ENCODE measurements around the gene DGKD.

DGKD gene

DNA sequence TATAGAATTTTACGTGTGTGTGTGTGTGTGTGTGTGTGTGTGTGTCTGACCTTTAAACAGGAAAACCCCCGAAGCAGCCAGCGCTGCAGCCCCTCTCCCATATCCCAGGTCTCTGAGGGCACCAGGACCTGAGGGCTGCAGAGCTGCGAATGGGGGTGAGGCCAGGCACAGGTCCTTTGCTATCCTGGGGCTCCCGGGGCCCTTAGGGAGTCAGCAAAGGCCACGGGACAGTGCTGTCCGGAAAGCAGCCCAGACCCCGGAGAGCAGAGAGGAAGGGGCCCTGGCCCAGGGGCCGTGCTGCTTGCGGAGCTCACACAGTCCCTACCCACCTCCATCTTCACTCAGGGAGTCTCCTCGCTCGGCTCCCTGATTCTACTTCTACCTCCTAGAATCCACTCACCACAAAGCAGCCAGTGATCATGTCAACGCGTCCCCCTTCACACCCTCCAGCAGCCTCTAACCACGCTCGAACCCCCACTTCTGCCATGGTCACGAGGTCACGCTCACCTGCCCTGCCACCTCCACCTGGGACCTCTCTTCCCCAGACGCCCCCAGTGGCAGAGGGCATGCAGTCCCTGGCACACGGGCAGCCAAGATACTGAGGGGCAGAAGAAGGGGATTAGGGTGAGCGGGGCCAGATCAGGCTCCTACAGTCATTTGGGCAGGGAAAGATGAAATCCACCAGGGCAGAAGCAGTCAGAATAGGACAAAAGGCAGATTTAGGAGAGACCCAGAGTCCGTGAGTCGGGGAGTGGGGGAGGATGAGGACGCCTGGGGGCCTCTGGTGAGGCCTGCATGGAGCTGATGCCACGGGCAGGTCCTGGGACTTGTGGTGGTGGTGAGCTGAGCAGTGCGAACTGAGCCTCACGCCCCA is 125.6 kb downstream of the DGKD start:
- DNase-seq, result no peak

DNA sequence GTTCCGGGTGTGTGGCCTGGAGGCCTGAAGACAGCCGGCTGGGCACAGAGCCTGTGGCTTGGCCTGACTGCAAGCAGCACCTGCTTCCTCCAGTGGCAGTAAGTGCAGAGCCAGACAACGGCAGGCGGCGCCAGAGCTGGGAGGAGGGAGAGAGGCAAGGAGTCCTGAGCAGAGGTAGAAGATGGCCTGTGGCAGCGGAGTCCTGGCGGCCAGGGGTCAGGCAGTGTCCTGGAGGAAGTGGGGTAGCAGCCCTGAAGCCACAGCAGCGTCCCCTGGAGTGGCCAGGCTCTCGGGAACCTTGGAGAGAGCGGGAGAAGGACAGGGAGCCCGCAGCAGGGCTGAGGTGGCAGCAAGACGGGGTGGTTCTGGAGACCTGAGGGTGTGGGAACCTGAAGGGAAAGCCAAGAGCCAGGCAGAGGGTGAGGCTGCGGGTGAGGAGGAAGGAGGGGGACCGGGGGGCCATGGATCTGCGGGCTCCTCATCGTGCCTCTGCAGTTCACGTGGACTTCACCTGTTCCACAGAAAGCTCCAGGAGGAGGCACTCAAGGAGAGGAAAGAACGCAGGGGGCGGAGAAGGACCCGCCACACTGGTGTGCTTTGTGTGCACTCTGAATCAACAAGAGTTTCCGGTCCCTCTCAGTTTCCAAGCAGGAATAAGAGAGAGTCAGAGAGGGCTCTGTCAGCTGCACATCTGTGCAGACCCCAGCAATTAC is 126.4 kb downstream of the DGKD start:
- no peak for DNase-seq

DNA sequence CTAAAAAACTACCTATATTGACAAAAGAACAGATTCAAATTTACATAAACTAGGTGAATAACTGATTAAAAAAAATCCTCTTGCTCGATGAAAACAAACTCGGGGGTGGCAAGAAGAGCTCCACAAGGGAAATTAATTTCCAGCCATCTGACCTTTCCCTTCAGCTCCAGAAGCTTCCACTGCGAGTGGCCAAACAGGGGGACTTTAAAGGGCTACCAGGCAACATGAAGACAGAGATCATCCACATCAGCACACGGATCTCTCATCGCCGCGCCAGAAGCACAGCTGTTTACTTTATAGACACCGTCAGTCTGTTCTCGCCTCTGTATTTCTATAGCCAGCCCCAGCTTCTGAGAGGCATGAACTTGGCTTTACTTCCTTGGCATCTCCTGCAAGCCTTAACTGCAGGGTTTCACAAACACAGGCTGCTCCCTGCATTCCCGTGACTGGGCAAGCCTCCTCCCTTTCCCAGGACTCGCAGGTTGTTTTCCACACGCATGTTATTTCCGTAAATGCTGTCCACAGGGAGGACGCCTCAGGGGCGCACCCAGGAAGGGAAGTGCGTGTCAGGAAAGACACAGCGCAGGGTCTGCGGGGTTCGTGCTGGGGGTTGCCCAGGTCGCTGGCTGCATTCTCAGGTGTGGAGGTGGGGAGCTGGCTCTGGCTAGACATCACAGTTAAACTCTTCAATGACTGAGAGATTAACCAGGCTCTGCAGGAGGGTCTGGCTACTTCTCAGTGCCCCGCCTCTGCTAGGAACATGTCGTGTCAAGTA is 127.3 kb downstream of the DGKD start:
- no peak for DNase-seq

DNA sequence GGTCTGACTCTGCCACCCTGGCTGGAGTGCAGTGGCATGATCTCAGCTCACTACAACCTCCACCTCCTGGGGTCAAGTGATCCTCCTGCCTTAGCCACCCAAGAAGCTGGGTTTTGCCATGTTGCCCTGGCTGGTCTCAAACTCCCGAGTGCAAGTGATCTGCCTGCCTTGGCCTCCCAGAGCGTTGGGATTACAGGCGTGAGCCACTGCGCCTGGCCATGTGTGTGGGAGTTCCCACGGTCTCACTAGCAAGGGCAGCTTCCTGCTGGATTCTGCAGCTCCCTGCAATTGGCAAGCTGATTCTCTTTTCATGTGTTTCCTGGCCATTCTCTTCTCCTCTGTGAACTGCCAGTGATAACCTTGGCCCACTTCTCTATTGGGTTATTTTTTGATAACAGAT is 128.3 kb downstream of the DGKD start:
- no peak for DNase-seq

DNA sequence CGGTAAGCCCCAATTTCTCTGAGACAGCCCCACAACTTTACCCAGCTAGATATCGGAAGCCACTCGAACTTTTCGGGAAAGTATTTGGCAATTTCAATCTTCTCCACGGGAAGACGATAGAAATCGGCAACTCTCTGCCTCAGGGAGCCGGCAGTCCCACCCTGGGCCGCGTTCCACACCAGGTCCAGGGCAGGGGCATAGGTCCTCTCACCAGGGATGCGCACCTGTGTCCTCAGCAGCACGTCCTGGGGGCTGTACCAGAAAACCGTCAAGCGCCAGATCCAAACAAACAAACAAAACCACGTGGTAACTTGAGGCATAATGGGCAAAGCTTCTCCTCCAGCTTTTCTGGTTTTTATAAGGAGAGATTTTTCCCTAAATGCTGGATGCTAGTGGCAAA is 131.4 kb downstream of the DGKD start:
- no peak for DNase-seq

DNA sequence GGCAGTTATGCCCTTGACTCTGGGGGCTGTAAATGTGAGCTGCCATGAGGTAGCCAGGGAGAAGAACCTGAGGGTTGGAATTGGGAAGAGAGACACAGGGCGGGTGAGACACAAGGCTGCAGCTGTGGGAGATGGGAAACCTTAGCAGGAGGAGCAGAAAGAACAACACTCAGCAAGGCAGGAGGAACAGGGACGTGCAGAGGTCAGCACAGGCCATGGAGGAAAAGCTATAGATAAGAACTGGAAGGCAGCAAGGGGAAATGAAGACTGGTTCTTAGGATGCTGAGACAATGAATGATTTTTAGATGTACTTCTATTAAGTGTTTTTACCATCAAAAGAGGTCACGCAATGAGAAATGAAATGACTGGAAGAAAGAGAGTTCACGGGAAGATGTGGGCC is 132.1 kb downstream of the DGKD start:
- no peak for DNase-seq

DNA sequence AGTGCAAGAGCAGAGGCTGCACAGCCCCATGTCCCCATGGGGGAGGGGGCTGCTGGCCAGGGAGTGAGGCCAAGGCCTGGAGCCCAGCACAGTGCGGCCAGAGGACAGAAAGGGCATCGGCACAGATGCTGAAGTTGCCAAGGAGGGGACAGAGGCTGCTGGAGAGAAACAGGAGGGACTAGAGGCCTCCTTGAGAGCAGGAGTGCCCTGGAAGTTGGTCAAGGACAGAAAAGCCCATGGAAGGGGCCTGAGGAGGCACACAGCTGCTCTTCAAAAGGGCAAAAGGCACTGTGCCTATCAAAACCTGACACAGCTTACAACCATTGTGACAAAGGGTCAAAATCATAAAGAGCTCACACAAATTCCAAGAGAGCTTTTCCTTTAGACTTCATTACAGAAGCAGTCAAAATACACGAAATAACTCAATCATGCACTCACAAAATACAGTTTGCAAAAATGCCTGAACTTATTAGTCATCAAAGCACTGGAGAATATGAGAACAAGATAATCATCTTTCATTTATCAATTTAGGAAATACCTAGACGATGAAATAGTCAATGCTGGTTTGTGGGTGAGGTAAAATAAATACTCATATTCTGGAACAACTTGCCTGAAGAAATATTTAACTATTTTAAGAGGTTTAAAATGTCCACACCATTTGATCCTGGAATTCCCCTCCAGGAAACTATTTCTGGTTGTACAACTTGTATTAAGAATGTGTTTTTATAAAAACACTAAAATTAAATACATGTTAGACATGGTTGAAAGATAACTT is 132.7 kb downstream of the DGKD start:
- no peak for DNase-seq

DNA sequence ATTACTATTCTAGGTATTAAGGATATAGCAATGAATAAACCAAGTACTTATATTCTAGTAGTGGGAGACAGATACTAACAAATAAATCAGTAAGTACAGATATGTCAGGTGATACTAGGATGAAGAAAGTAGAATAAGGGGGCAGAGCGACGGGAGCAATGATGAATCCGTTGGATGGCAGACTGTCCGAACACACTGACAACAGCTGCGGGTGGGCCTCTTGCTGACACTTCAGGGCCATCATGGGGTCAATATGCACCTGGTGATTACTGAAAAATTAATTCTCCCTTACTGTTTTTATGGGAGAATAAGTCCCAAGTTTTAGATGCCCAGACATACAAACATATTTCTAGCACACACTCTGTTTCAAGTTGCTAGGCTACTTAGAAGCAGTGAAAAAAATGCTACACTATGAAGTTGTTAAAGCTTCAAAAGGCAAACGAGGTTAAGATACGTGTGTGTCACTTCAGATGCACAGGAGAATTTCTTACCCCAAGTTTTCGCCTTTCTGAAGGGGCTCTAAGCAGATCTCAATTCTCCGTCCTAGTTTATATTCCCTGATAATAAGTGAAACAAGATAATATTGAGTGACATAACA is 133.6 kb downstream of the DGKD start:
- DNase-seq, result no peak

DNA sequence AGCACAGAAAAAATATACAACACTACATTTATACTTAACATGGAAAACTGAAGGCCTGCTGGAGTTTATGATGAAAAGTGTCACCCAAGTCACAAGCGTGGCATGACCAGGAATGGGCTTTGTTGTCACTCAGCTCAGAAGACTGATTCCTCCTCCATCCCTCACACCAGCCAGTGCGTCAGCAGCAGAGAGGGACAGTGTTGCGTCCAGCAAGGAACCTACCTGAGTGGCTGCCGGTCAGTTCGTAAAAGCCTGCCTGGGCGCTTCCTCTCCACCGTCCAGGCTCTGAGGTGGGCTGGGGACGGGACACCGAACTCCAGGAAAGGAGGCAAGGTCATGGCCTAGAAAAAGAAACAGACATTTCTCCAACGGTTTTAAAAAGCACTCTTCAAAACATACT is 134.8 kb downstream of the DGKD start:
- DNase-seq, result no peak

DNA sequence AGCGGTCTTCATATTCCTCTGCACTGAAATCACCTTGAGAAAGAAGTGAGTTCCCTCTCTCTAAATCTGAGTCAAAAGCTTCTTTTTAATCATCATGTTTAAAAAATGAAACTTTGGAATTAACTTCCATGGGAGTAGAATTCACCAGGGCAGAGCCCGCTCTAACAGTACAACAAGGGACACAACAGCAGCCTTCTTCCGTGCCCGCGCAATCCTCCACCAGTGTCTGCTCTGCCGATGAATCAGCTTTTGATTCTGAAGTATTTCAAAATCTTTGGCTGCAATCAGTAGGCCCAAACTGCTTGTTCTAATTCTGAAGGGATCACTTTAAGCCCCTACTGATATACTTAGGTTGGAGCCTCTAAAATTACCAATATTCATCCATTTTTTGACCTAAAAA is 135.4 kb downstream of the DGKD start:
- DNase-seq, result no peak

DNA sequence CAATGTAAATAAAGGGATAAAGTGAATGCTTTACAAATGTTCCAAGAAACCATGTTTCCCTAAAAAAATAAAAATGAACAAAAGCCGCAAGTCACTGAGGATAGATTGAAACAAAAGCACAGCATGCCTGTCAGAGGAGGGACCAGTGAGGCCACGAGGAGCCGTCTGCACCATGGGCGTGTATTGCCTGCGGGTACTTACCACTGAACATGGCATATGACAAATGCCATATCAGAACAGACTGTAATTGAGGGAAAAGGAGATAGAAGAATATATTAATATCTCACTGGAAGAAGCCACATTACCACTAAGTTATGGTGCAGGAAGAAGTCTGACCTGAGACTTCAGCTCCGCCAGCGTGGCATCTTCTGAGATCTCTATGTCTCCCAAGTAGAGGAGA is 136.5 kb downstream of the DGKD start:
- DNase-seq, result no peak

DNA sequence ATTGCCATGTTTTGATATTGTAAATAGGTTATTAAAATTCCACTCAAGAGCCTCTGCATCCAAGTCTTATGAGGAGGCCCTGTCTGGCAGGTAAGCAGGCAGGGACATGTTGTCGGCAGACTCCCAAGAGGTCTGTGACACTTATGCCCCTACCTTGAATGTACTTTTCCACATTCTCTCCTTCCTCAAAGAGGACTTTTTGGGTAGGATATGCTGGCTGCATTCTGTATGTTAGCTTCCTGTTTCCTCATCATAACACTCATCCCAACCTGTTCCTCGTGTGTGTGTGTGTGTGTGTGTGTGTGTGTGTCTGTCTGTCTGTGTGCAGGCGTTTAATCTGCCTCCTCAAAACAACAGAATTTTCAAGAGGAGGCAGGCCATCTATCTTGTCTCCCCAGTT is 137.0 kb downstream of the DGKD start:
- no peak for DNase-seq

DNA sequence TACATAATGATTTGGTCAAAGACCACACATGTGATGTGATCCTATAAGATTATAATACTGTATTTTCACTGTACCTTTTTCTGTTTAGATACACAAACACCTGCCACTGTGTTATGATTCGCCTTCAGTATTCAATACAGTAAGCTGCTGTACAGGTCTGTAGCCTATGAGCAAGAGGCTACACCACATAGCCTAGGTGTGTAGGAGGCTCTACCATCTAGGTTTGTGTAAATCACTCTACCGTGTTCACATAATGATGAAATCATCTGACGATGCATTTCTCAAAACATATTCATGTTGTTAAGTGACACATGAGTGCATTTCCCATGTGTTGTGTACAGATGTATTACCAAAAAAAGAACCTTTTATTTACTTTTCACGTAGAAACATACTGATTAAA is 137.8 kb downstream of the DGKD start:
- no peak for DNase-seq

DNA sequence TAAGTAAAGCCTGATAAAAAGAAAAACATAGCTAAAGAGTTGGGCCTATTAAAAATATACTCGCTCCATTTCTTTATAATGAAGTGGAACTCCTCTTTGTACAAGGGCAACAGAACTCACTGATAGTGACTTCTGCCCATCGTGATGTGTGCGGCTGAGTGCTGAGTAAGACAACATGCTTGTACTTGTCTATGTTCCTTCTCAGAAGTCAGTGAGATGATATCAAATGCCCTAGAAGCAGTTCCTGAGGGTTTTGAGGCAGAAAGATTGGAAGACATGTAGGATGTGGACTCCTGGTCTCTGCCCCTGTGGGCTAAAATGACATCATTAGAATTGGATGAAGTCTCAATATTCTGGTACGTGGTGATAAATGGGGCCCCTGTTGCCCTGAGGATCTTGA is 138.5 kb downstream of the DGKD start:
- no peak for DNase-seq

DNA sequence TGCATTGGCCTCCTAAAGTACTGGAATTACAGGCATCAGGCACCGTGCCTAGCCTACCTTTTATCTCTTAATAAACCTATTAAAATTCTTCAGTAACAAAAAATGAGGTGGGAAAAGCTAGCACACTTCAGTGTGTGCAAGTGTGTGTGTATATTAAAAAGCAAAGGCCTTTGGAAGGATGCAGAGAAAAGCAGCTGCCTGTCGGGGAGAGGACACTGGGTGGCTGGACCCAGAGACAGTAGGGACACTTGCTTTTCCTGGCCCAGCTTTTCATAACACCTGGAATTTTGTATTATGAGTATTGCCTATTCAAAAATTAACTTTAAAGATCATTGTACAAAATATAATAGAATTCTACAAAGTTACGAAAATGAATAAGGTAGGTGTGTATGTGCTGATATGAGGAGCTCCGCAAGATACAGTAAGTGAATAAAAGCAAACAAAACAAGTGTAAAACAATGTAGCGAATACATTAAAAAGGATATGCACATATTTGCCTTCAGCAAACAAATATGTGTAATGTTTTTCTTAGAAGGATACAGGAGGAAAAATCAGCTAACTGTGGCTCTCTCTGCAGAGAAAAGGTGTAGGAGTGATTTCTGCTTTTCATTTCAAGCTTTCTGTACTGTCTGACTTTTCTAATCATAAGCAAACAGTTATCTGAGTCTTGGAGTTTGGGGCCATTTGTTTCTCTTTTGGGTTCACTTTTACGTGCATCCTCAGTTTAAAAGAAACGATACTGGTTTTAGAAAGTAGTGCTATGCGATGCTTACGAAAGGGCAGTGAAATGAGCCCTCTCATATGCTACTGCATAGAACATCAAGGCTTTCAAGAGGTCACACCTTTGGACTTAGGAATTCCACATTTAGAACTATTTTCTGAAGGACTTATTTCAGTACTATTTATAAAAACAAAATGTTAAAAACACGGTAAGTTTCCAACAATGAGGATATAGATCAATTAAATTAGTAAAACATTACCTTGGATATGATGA is 141.5 kb downstream of the DGKD start:
- no peak for DNase-seq

DNA sequence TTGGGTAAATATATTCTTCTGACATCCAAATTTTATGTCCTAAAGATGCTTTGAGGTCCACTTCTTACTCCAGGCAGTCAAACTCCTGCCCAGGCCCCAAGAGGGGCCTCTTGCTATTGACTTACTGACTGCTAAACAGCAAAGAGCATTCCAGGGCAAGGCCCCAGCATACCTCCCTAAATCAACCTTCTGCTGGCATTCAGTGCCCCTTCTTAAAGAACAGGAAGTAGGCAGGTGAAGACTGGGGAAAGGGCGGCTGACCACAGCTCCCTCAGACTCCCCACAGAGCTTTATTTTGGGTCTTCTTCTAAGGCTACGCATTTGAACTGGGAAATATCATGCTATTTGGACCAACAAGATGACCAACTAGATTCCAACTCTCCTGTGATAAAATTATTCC is 143.4 kb downstream of the DGKD start:
- DNase-seq, result no peak

DNA sequence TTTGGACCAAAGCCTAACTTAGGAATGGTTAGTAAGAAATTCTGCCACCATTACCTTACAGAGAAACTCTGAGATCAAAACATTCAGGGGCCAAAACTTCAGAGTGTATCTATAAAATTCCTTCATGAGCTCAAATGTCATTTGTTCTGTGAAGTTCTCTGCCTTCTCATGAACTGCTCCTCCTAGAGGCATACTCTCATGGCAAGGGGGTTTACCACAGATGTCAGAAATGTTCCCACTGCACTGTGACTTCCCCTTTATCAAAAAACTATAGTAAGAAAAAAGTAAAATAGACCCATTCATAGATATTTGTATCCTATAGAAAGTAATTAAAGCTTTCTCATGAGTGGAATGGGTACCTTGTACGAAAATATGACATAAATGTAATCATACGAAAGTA is 143.8 kb downstream of the DGKD start:
- DNase-seq, result no peak

DNA sequence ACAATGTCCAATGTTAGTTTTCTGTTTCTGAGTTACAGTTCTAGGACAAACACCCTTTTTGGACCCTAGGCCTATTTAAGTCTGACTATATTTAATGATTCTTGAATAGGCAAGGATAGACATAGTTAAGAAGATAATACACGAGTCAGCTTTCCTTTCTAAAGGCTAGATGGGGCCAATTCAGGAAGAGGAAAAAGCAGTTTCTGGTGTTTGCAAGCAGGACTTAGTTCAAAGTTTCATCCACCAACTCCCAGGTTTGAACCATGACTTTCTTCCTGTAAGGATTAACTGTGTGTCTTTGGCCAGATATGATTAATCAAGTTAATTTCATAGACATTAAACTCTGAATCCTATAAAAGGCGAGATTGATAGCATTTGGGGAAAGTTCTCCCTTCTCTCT is 145.6 kb downstream of the DGKD start:
- DNase-seq, result no peak

DNA sequence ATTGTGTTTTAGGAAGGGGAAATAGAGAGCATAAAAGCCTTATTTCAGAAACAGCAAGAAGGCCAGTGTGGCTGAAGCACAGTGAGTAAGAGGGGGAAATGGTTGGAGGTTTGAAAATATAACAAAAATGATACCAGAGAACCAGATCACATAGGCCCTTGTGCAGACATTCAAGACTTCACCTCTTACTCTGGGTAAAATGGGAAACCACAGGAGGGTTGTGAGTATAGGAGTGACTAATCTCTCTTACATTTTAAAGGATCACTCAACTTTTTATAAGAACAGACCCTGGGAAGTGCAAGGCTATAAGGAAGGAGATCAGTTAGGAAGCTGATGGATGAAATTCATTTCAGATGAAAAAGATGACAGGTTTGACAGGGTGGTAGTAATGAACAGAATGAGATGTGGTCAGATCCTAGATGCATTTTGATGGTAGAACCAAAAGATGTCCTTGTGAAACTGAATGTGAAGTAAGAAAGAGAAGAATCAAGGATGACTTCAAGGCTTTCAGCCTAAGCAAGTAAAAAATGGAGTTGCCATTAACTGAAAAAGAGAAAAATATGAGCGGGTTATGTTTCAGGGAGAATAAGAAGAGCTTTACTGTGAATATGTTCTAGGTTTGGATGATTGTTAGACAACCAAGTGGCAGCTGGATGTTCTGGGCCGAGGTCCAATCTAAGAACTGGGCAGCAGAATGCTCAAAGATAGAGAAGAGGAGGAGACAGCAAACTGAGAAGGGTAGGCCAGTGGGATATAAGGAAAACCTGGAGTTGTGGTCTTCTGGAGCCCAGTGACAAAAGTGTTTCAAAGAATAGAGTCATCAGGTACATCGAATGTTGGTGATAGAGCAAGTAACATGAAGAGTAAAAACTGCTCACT is 147.1 kb downstream of the DGKD start:
- DNase-seq, result no peak

DNA sequence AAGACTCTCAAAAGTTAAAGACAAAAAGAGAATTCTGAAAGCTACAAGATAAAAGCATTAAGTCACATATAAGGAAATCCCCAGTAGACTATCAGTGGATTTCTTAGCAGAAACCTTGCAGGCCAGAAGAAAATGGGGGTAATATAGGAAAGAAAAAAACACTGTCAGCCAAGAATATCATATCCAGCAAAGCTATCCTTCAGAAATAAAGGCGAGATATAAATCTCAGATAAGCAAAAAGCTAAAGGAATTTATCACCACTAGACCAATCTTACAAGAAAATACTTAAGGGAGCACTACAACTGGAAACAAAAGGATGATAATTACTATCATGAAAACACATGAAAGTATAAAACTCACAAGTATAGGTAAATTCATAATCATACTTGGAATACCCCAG is 149.2 kb downstream of the DGKD start:
- no peak for DNase-seq
